ENCODE data around the gene CYFIP2. TPM values are rescaled to one million over a fixed set of nuclear protein-coding genes. Genes with fewer than 3 reads are reported as not detected.

The CYFIP2 gene
- total RNA-seq, 4 donors from 2014 or later = 11.3 to 51.5 (median 13.6) TPM

DNA sequence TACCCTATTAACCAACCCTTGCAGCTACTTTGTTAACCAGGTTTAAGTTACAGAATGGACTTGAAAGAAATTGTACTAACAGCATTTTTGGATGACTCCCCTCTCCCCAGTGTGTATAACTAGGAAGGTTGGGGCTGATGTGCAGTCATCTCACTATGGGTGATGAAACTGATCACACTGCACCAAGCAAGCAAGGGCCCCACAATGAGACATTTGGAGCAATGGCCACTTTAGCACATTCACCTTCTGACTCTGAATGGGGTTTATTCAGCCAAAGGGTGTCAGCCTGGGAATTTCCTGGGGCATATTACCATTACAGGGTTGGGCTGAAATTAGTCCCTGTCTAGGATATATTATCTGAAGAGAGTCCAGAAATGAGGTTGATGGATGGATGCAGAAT is 18.7 kb upstream of the CYFIP2 start:
- intact Hi-C loops (cut with DNase I; ENCODE audit: low total_unique reads) = no loop called here

DNA sequence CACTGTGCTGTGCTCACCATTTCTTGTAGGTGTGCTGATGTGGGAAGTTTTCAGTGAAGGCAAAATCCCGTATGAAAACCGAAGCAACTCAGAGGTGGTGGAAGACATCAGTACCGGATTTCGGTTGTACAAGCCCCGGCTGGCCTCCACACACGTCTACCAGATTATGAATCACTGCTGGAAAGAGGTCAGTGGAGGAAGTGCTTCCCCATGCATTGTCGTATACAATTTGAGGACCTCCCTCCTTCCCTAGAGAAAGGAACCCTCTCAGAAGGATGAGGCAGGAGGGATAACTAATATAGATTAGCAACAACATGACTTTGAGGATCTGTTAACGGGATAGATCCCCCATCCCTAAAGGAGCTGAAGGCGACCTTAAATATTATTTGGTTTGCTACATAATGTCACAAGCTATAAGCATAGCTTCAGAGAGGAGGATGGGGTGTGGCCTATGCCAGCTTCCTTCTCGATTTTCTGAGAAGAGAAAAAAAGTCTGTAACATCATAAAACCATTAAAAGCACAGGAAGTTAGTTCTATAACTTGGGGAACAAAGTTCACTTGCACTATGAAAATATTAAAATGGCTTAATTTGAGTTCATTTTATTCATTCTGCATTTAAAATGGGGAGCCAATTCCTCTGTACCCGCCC is 17.0 kb upstream of the CYFIP2 start:
- Histone ChIP-seq H3K4me3 (no peak overlapping the region), H3K9me3 (no peaks in the 10 kb centered on the region), H3K27me3 (no peaks in the 10 kb centered on the region), H3K36me3 (no peaks in the 10 kb centered on the region), H3K4me1 (no peaks in the 10 kb centered on the region), H3K27ac (no peak overlapping the region)
- TF ChIP-seq, protein P1, sequence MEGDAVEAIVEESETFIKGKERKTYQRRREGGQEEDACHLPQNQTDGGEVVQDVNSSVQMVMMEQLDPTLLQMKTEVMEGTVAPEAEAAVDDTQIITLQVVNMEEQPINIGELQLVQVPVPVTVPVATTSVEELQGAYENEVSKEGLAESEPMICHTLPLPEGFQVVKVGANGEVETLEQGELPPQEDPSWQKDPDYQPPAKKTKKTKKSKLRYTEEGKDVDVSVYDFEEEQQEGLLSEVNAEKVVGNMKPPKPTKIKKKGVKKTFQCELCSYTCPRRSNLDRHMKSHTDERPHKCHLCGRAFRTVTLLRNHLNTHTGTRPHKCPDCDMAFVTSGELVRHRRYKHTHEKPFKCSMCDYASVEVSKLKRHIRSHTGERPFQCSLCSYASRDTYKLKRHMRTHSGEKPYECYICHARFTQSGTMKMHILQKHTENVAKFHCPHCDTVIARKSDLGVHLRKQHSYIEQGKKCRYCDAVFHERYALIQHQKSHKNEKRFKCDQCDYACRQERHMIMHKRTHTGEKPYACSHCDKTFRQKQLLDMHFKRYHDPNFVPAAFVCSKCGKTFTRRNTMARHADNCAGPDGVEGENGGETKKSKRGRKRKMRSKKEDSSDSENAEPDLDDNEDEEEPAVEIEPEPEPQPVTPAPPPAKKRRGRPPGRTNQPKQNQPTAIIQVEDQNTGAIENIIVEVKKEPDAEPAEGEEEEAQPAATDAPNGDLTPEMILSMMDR (IDR thresholded peaks at IDR 0.05) = no peak
- TF ChIP-seq POLR2A (IDR thresholded peaks at IDR 0.05) = no peak
- DNase-seq = no peak
- intact Hi-C loops (cut with DNase I; ENCODE audit: low total_unique reads) = no loop called here

More for the DNA sequence above, 18.7 kb upstream of the CYFIP2 start:
- Histone ChIP-seq H3K4me1 (no peaks in the 10 kb centered on the region), H3K4me3 (no peak overlapping the region), H3K27ac (no peak overlapping the region), H3K36me3 (no peaks in the 10 kb centered on the region), H3K27me3 (no peaks in the 10 kb centered on the region), H3K9me3 (no peaks in the 10 kb centered on the region)
- TF ChIP-seq POLR2A (IDR thresholded peaks at IDR 0.05) = no peak
- TF ChIP-seq, protein P1 (IDR thresholded peaks at IDR 0.05) = no peak
- DNase-seq = no peak

DNA sequence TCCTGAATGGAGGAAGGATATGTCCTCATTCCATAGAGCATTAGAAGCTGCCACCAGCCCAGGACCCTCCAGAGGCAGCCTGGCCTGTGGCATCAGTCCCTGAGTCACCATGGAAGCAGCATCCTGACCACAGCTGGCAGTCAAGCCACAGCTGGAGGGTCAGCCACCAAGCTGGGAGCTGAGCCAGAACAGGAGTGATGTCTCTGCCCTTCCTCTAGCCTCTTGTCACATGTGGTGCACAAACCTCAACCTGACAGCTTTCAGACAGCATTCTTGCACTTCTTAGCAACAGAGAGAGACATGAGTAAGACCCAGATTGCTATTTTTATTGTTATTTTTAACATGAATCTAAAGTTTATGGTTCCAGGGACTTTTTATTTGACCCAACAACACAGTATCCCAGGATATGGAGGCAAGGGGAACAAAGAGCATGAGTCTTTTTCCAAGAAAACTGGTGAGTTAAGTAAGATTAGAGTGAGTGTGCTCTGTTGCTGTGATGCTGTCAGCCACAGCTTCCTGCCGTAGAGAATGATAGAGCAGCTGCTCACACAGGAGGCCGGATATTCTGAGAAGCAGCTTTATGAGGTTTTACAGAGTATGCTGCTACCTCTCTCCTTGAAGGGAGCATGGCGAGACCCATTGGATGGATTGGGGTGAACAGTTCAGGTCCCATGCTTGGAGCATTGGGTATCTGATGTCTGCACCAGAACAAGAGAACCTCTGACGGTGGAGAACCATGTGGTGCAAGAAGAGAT is 13.0 kb upstream of the CYFIP2 start:
- H3K36me3 ChIP-seq = no peaks in the 10 kb centered on the region
- DNase-seq = no peak
- H3K9me3 ChIP-seq = no peaks in the 10 kb centered on the region
- intact Hi-C loops (cut with DNase I; ENCODE audit: low total_unique reads) = no loop called here
- H3K27me3 ChIP-seq = no peaks in the 10 kb centered on the region
- TF ChIP-seq, protein P1 (IDR thresholded peaks at IDR 0.05) = no peak
- no peak for TF ChIP-seq POLR2A (IDR thresholded peaks at IDR 0.05)
- H3K4me1 ChIP-seq = no peaks in the 10 kb centered on the region
- no peak overlapping the region for H3K4me3 ChIP-seq
- H3K27ac ChIP-seq = no peak overlapping the region

DNA sequence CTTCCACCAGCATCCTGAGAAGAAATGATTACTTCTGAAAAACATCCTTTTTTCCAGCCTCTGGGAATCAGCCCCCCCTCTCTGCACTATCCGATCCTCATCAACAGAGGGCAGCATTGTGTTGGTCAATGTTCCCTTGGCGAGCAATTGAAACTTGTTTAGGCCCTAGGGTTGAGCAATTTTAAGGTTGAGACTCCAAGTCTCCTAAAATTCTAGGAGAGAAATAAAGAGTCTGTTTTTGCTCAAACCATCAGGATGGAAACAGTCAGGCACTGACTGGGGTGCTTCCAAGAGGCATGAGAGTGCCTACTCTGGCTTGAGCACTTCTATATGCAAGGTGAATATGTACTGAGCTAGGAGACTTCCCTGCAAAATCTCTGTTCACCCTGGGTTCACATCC is 12.4 kb upstream of the CYFIP2 start:
- no peak overlapping the region for H3K27ac ChIP-seq
- H3K4me3 ChIP-seq = no peak overlapping the region
- H3K4me1 ChIP-seq = no peaks in the 10 kb centered on the region
- no peaks in the 10 kb centered on the region for H3K27me3 ChIP-seq
- peak; percentile 27 to 29 for DNase-seq
- no peaks in the 10 kb centered on the region for H3K36me3 ChIP-seq
- TF ChIP-seq POLR2A (IDR thresholded peaks at IDR 0.05) = no peak
- TF ChIP-seq, protein P1 (IDR thresholded peaks at IDR 0.05) = peak; percentile 33 to 54 (median 50)
- intact Hi-C loops (cut with DNase I; ENCODE audit: low total_unique reads) = no loop called here
- no peaks in the 10 kb centered on the region for H3K9me3 ChIP-seq

DNA sequence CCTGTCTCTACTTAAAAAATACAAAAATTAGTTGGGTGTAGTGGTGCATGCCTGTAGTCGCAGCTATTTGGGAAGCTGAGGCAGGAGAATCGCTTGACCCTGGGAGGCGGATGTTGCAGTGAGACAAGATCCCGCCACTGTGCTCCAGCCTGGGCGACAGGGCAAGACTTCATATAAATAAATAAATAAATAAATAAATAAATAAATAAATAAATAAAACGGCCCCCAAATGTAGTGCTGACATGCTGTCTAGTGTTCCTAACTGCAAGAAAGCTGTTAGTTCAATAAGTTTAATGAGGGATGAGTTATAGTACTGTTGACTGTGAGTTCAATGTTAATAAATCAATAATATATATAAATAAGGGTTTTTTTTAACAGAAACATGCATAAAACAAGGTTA is 7.5 kb upstream of the CYFIP2 start:
- intact Hi-C loops (cut with DNase I; ENCODE audit: low total_unique reads) = no loop called here

More for the DNA sequence above, 7.5 kb upstream of the CYFIP2 start:
- H3K36me3 ChIP-seq = no peaks in the 10 kb centered on the region
- DNase-seq = no peak
- TF ChIP-seq, protein P1 (IDR thresholded peaks at IDR 0.05) = no peak
- TF ChIP-seq POLR2A (IDR thresholded peaks at IDR 0.05) = no peak
- H3K4me1 ChIP-seq = no peaks in the 10 kb centered on the region
- no peak overlapping the region for H3K4me3 ChIP-seq
- no peaks in the 10 kb centered on the region for H3K9me3 ChIP-seq
- no peaks in the 10 kb centered on the region for H3K27me3 ChIP-seq
- no peak overlapping the region for H3K27ac ChIP-seq

Measured in uterus (tissue), 4 donors.